Ramos (cell line): Measurements from ENCODE around the gene FETUB.

Experiments
- in situ Hi-C: fragments of 300-500 bp; cut with MboI; formaldehyde crosslinking; loops from one replicate; pipeline ENCODE4 v1.14.3; 2022; ENCODE audit warnings: low sequenced_read_pairs; ENCODE audit not compliant: unreplicated experiment

Gene FETUB

GRCh38 chr3:186612721-186613636, 27.2 kb upstream of the FETUB start, which contains the start of gene AHSG:
AHSG (plus strand) TSS chr3:186613060; CDS start chr3:186613142, 82 bp downstream.
- in situ Hi-C loops = loop anchor here (10.0 kb wide), 1 partner anchor 552 kb away; no protein-coding TSS in a partner anchor

DNA sequence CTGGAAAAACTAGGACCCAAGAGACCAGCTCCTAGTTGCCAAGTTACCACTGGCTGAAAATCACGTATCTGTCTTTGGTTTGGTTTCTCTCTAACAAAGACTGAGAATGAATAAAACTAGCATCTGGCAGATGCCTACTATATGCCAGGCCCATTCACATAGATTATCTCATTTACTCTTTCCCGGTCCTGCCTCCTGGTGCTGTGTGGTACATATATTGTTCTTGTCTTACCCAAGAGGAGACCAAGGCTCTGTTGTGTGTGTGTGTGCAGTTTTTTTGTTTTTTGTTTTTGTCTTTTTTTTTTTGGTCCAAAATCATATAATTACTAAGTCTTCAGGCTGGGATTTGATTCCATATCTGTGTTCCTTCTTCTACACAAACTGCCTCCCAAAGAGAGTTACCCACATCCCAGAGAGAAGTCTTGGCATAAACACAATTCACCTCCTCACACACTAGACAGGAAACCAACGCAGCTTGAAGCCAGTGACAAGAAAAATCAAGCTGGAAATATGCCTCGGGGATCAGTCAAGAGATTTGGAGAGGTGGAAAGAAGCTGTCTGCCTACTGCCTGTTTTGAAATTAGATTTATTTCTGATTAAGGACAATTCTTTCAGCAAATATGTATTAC, 26.4 kb upstream of the FETUB start:
- in situ Hi-C loops = loop anchor here (10.0 kb wide), 1 partner anchor 551 kb away; no protein-coding TSS in a partner anchor

GRCh38 chr3:186614266-186614596, 26.0 kb upstream of the FETUB start:
- in situ Hi-C loops = loop anchor here (10.0 kb wide), 1 partner anchor 551 kb away; no protein-coding TSS in a partner anchor

DNA sequence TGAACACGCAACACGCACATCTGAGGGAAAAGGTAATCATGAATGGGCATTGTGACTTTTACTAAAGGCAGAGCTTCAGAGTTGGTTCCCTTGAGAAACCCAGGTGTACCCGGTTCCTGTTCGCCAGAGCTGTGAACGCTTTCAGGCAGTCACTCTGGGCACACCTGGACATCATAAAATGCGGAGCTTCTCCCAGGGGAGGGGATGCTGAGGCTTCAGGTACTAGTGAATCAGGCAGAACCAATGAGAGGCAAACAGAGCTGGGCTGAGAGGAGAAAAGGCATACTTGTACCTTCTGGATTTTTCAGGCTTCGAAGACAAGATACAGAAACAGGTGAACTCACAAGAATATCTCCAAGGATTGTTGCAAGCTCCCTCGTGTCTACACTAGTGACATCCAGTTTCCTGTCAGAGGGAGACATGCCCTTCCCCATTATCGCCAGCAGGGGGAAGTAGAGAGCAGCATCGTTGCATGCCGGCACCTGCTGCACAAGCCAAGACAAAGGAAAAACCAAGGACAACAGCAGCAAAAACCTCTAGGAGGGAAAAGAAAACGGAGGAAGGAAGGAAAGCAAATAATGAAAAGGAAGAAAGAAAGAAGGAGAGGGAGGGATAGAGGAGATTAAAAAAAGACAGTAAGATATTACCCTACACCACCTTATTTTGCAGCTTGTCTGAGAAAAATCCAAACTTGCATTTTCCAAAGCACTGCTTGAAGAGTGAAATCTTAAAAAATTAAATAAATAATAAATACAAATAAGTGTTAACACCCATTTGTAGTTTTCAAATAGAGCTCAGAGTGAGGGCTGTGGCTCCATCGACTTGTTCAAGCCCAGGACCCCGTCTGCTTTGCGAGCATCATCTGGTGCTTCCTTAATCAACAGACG, 25.4 kb upstream of the FETUB start:
- in situ Hi-C loops = loop anchor here (5.0 to 10.0 kb wide), 3 partner anchors 202 to 638 kb away; no protein-coding TSS in a partner anchor

- in situ Hi-C loops = loop anchor here (5.0 to 10.0 kb wide), 3 partner anchors 201 to 639 kb away; no protein-coding TSS in a partner anchor
Measured at GRCh38 chr3:186616299-186616617, 23.9 kb upstream of the FETUB start.

DNA sequence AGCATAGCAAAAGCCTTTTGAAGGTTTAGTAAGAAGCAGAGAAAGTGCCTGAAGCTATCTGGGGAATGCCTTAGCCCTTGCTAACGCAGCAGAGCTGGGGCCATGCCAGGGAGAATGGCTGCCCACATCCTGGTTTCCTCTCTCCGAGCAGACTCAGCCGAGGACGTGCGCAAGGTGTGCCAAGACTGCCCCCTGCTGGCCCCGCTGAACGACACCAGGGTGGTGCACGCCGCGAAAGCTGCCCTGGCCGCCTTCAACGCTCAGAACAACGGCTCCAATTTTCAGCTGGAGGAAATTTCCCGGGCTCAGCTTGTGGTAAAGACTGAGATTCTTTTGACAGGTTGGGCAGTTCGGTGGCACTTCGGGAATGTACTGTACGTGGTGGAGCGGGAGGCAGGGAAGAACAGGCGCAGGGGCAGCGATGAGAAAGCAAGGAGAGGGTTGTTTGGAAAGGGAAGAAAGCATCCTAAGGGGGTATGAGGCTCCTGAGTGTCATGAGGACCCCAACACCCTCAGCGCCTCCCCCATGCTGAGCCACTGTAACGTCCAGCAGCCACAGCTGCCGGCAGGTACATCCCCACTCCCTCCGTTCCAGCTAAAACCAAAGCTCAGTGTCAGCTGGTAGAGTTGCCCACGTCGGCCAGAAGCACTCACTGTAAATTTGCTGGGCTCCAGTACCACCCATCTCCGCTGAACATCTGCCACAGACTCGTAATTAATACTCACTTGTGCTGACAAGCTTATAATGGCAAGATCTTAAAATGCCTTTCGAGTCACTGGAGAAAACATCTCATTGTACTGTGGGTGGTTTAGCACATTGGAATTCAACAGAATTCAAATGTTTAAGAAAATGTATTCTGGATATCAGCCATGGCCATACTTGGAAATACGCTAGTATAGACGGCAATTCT, 22.9 kb upstream of the FETUB start:
- in situ Hi-C loops = loop anchor here (5.0 to 10.0 kb wide), 3 partner anchors 200 to 640 kb away; no protein-coding TSS in a partner anchor

GRCh38 chr3:186618318-186618938, 21.8 kb upstream of the FETUB start:
- in situ Hi-C loops = loop anchor here (5.0 to 10.0 kb wide), 3 partner anchors 199 to 641 kb away; no protein-coding TSS in a partner anchor

DNA sequence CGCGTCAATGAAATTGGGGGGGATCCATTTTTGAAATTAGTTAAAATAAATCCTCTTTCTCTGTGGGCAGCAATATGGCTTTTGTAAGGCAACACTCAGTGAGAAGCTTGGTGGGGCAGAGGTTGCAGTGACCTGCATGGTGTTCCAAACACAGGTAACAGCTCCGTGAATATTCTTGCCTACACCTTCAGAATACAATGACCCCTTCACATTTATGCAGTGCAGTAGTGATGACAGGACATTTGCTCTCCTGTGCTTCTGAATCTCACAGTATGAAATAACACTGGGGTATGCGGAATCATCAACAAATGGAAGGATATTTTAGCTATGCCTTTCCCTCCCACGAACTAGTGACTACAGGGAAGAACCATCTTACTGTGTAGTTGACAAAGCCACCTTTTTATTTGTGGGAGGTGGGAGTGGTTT, 20.4 kb upstream of the FETUB start:
- in situ Hi-C loops = loop anchor here (5.0 to 10.0 kb wide), 4 partner anchors 198 to 642 kb away; no protein-coding TSS in a partner anchor

- in situ Hi-C loops = loop anchor here (10.0 kb wide), 1 partner anchor 366 kb away; no protein-coding TSS in a partner anchor
Measured at GRCh38 chr3:186620213-186621092, 19.7 kb upstream of the FETUB start.

DNA sequence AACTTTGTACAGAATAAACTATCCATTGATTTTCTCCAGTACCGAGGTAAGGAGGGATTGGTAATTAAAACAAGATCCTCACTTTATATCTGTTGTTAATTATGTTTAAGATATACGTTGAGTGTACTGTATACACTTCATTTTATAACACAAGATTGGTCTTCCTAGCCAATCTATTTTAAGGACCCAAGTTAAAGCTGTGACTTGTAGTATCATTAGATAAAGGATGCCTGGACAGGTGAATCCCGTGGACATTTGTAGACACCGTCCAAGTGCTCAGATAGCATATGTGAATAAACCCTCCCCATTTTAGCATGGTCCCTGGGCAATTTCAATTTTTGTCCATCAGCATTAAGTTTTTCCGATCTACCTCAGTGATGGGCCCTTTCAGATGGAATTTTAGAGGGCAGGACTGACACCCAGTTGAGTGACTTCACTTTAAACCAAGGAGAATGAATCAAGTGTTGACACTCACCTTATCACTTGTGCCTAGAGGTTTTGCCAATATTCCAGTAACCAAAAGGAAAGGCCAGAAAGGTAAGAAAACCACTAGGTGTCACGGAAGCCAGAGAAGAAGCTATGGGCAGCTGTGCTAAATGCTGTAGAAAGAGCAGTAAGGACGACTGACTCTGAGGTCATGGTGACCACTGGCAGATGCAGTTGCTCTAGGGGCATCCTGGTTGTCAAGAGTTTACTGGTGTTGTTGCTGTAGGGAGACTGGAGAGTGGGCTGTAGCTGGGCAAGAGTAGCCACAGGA, 18.1 kb upstream of the FETUB start:
- in situ Hi-C loops = loop anchor here (10.0 kb wide), 1 partner anchor 367 kb away; no protein-coding TSS in a partner anchor

GRCh38 chr3:186622651-186623310, 17.4 kb upstream of the FETUB start:
- in situ Hi-C loops = loop anchor here (10.0 kb wide), 1 partner anchor 368 kb away; no protein-coding TSS in a partner anchor

GRCh38 chr3:186624598-186624997, 15.6 kb upstream of the FETUB start:
- in situ Hi-C loops = loop anchor here (10.0 kb wide), 1 partner anchor 370 kb away; no protein-coding TSS in a partner anchor

GRCh38 chr3:186625600-186626042, 14.6 kb upstream of the FETUB start:
- in situ Hi-C loops = loop anchor here (10.0 kb wide), 1 partner anchor 371 kb away; no protein-coding TSS in a partner anchor

DNA sequence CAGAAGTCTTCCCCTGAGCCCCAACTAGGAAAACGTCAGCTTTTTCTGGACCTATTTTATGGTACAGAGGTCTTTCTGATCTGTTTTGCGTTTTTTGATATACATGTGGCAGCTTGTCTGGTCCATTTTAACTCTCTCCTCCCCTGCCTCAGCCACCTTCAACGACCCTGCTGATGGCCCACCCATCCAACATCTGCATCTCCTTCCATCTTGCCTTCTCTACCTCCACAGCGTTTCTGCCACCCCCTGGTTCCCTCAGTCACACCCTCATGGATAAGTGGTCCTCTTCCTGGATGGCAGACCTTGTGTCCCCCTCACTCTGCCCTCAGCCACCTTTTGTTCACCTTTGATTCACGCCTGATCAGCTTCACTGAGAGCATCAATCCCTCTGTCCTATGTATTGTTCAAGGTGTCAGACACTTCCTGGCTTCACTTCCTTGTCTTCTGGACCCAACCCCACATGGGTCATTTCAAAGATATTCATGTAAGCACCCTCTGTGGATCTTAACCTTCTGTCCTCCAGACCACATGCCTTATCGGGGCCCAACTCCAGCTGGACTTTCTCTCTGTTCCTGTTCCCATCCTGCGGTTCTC, 13.8 kb upstream of the FETUB start:
- in situ Hi-C loops = loop anchor here (10.0 kb wide), 1 partner anchor 372 kb away; no protein-coding TSS in a partner anchor

DNA sequence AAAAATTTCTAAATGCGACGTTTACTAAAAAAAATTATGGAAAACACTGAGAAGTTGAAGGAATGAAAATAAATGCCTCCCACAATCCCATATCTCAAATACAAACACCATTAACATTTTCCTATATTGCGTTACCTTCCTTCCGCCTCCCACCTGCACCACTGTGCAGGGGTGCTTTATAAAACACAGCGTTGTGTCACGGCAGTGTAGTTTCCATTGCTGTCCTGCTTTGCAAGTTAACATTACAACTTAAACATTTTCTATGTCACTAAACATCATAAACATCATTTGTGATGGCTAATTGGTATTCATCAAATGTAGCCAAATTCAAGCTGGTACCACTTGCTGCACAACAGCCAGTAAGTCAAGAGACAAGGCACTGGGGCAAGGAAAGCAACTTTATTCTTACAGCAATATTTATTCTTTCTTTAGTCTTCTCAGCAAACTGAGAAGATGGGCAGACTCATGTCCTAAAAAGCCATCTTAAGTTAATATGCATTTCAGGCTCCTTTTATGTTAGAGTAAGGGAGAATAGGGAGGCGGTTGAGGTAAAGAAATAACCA, 12.3 kb upstream of the FETUB start:
- in situ Hi-C loops = loop anchor here (10.0 kb wide), 1 partner anchor 373 kb away; no protein-coding TSS in a partner anchor
